Placental epithelial cell (primary cell): ENCODE measurements around the gene PPM1H. TPM values are rescaled to one million over a fixed set of nuclear protein-coding genes. Genes with fewer than 3 reads are reported as not detected.
A peak's percentile ranks its signal among the peaks of the same experiment; 100 is the strongest.

Source experiments
- small RNA-seq: library from RNA; depleted of rRNA; stranded (forward); fragments of <200 nt; gene quantifications from one replicate; pipeline ENCODE3, GENCODE V24; 2012
- total RNA-seq: library from RNA; depleted of rRNA; stranded (reverse); fragments of >200 nt; gene quantifications from 2 replicates; pipeline ENCODE4 v1.2.3, GENCODE V29; 2012

PPM1H gene
- total RNA-seq = under 0.01 and 1.3 TPM in 2 replicates

GRCh38 chr12:62934799-62935674, at the start of gene PPM1H:
Gene PPM1H, minus strand, starts transcription at chr12:62935150. Its CDS starts 414 bp downstream, at chr12:62934736.

Small RNAs within 50 kb of the gene (small RNA-seq; reads per million reads assigned to genes)
- 630 reads per million, percentile 99 among the genes with 10 or more reads in this experiment for gene MIRLET7I
- not detected for gene RF00019
- 4.4 reads per million, percentile 90 among the genes with 10 or more reads in this experiment for gene RNU1-83P

Other genes starting within 250 kb of the PPM1H start
- gene AVPR1A, start 216.1 kb upstream of the PPM1H start, total RNA-seq = 0.33 and 0.39 TPM in 2 replicates